Pancreas (tissue), 10 donors: ENCODE measurements around the gene JUN. TPM values are rescaled to one million over a fixed set of nuclear protein-coding genes. Genes with fewer than 3 reads are reported as not detected.

Source experiments
- ATAC-seq, 4 donors: fragments of 200-7000 bp; cut with Tn5 transposase; one replicate each; pipeline versions ENCODE4 v1.8.0 to v1.9.1; 2020; ENCODE audit warnings: mild to moderate bottlenecking in 4 of 4, moderate library complexity in 4 of 4
- DNase-seq, 6 donors: peaks; one replicate each; pipeline ENCODE4 v3.0.0-alpha.2; 2020
- FAIRE-seq: peaks from 2 replicates; lab custom pipeline; 2012; peaks lifted over from hg19 to GRCh38; lab: Jason Lieb, UNC
- H3K27ac ChIP-seq, 4 donors: fragments of 200-600 bp; sonication (generic); 1 replicate in 3 of 4; 2 replicates in 1 of 4; pipeline versions ENCODE4 v1.5.0 to v1.8.0; 2020
- H3K27me3 ChIP-seq, 4 donors: fragments of 200-600 bp; one replicate each; pipeline ENCODE4 v1.8.0; 2021
- H3K36me3 ChIP-seq, 3 donors: fragments of 200-600 bp; sonication (generic) in 1 of 3; one replicate each; pipeline versions ENCODE4 v1.5.0 to v1.8.0; 2020 to 2021
- H3K4me1 ChIP-seq, 3 donors: fragments of 200-600 bp; one replicate each; pipeline ENCODE4 v1.8.0; 2021
- H3K4me3 ChIP-seq, 4 donors: fragments of 200-600 bp; sonication (generic) in 2 of 4; one replicate each; pipeline versions ENCODE4 v1.5.0 to v1.8.0; 2020 to 2021
- H3K9me3 ChIP-seq, 4 donors: fragments of 200-600 bp; one replicate each; pipeline ENCODE4 v1.8.0; 2021
- CTCF ChIP-seq, 4 donors: fragments of 200-600 bp; sonication (generic) in 3 of 4; IDR thresholded peaks; one replicate each; pipeline versions ENCODE4 v1.5.0 to v1.8.0; 2021; ENCODE audit warnings: antibody characterized with exemption in 4 of 4
- WGBS, 2 donors: extraction: QIAGEN DNeasy Blood & Tissue Kit; methylation state at CpG; one replicate each; pipeline ENCODE4 v1.1.7; 2013; 5-methylcytosine and 5-hydroxymethylcytosine counted together
- intact Hi-C, 3 donors: fragments of 100-400 bp; cut with DNase I; formaldehyde crosslinking; loops; one replicate each; pipeline versions ENCODE4 v1.11.1 to v1.14.2; 2022
- polyA plus RNA-seq, 2 donors: library from polyadenylated mRNA; stranded (reverse); fragments of 200-250 nt; gene quantifications; one replicate each; pipeline ENCODE4 v1.2.3, GENCODE V29; 2013
- total RNA-seq, 6 donors: library from RNA; stranded (reverse); fragmentation: NEBNext Ultra II Directional in 4 of 6; extraction: Animal tissue kit (Norgen Biotek cat#: 25700) in 4 of 6; gene quantifications; one replicate each; pipeline versions ENCODE4 v1.2.1 to v1.2.4, GENCODE V29; 2021 to 2023
- donor health status: healthy with polysubstance abuse.
- donor health status: DM: no; HTN: no; CAD: no; lungs with moderate emphysema.
- donor health status: DM: no; HTN: no; CAD: no.
- donor health status: control.
- donor health status: control.
- donor health status: Bipolar disorder and iron deficiency.
- donor health status: DM: yes; HTN: yes; CAD: no.
- donor health status: DM: no; HTN: no; CAD: no.
- donor health status: DM: no; HTN: no; CAD: no.
- donor health status: DM: yes; HTN: yes; CAD: no.

JUN gene
- total and polyA plus RNA-seq, 8 donors = 45.0 to 134 (median 86.2) TPM

GRCh38 chr1:58815069-58815685, 31.3 kb upstream of the JUN start:
- Histone ChIP-seq H3K4me3 (peak overlapping the region; percentile 34 to 61 (median 40)), H3K9me3 (no peaks in the 10 kb centered on the region), H3K27ac (peak overlapping the region; percentile 81 to 88 (median 88)), H3K36me3 (no peaks in the 10 kb centered on the region), H3K27me3 (no peaks in the 10 kb centered on the region), H3K4me1 (peaks cover 0 to 13% (median 9%) of the 10 kb centered on the region in 3 donors)
- WGBS, 2 donors = 6 to 7% methylated on average over 36 of the region's 36 CpGs
- no peak for TF ChIP-seq CTCF (IDR thresholded peaks at IDR 0.05)
- DNase-seq (peak; percentile 85 to 92 (median 86)), ATAC-seq (peak; percentile 82 to 87 (median 84)), FAIRE-seq (no peak)
- intact Hi-C loops = no loop called here

GRCh38 chr1:58814251-58815068, 30.6 kb upstream of the JUN start:
- DNase-seq = peak; percentile 54 to 87 (median 64)
- ATAC-seq = peak; percentile 8 to 34 (median 27)
- WGBS, 2 donors = 65% methylated on average over 42 to 45 of the region's 45 CpGs
- Histone ChIP-seq H3K36me3 (no peaks in the 10 kb centered on the region), H3K4me3 (peak overlapping the region in 2 of 4 donors; percentile 44 to 61), H3K27me3 (no peaks in the 10 kb centered on the region), H3K9me3 (no peaks in the 10 kb centered on the region), H3K4me1 (peaks cover 4 to 16% (median 9%) of the 10 kb centered on the region in 3 donors), H3K27ac (peak overlapping the region; percentile 81 to 88 (median 88))
- intact Hi-C loops = no loop called here
- TF ChIP-seq CTCF (IDR thresholded peaks at IDR 0.05) = no peak
- no peak for FAIRE-seq

- H3K9me3 ChIP-seq = no peaks in the 10 kb centered on the region
- H3K4me3 ChIP-seq = no peak overlapping the region
- WGBS, 2 donors = 63 to 64% methylated on average over 7 of the region's 7 CpGs
- no peak for ATAC-seq
- H3K27me3 ChIP-seq = no peaks in the 10 kb centered on the region
- no peak for TF ChIP-seq CTCF (IDR thresholded peaks at IDR 0.05)
- FAIRE-seq = no peak
- peaks cover 6 to 18% (median 9%) of the 10 kb centered on the region in 3 donors for H3K4me1 ChIP-seq
- H3K36me3 ChIP-seq = no peaks in the 10 kb centered on the region
- H3K27ac ChIP-seq = peak overlapping the region; percentile 81 to 88 (median 88)
- peak in 1 of 6 donors; percentile 55 for DNase-seq
- intact Hi-C loops = no loop called here
Observed at GRCh38 chr1:58813801-58814200, 30.0 kb upstream of the JUN start.

- Histone ChIP-seq H3K27ac (peak overlapping the region in 2 of 4 donors; percentile 87 to 88), H3K9me3 (no peaks in the 10 kb centered on the region)
- WGBS, 2 donors = 90 to 97% methylated on average over 1 of the region's 1 CpG
Observed at GRCh38 chr1:58813361-58813760, 29.5 kb upstream of the JUN start.

More at GRCh38 chr1:58813361-58813760, 29.5 kb upstream of the JUN start:
- no peaks in the 10 kb centered on the region for H3K36me3 ChIP-seq
- ATAC-seq = no peak
- H3K27me3 ChIP-seq = no peaks in the 10 kb centered on the region
- FAIRE-seq = no peak
- no peak for DNase-seq
- TF ChIP-seq CTCF (IDR thresholded peaks at IDR 0.05) = no peak
- intact Hi-C loops = no loop called here
- peaks cover 6 to 18% (median 9%) of the 10 kb centered on the region in 3 donors for H3K4me1 ChIP-seq
- no peak overlapping the region for H3K4me3 ChIP-seq
